ENCODE data around the gene HECTD3. TPM values are rescaled to one million over a fixed set of nuclear protein-coding genes. Genes with fewer than 3 reads are reported as not detected.

Gene HECTD3
- total RNA-seq, 2 donors from 2014 or later = 18.9 to 24.2 TPM

Other genes with a start within 250 kb of the HECTD3 start
- gene RPS8, start 235.8 kb downstream of the HECTD3 start, total RNA-seq = 100 to 1,000 TPM; 950 to 999 TPM
- under 1 TPM; 0.12 to 0.31 TPM for gene BEST4, start 223.2 kb downstream of the HECTD3 start, total RNA-seq
- 10 to 100 TPM in 1 of 2 donors, 1 to 10 TPM in 1; 7.6 to 16.1 TPM for gene PLK3, start 210.9 kb downstream of the HECTD3 start, total RNA-seq
- under 1 TPM; 0.71 to 0.79 TPM for gene DYNLT4, start 204.0 kb downstream of the HECTD3 start, total RNA-seq
- gene BTBD19, start 202.8 kb downstream of the HECTD3 start, total RNA-seq = 1 to 10 TPM; 4.0 to 8.6 TPM
- gene PTCH2, start 168.1 kb downstream of the HECTD3 start, total RNA-seq = under 1 TPM; 0.58 to 0.59 TPM
- 10 to 100 TPM; 26.2 to 34.0 TPM for gene EIF2B3, start 24.7 kb downstream of the HECTD3 start, total RNA-seq
- 10 to 100 TPM; 63.4 to 65.1 TPM for gene UROD, start 930 bp upstream of the HECTD3 start, total RNA-seq
- 1 to 10 TPM; 1.3 to 1.5 TPM for gene ZSWIM5, start 195.3 kb upstream of the HECTD3 start, total RNA-seq